Ascending aorta (tissue), 2 donors: ENCODE results near the gene MAGEA12. TPM values are rescaled to one million over a fixed set of nuclear protein-coding genes. Genes with fewer than 3 reads are reported as not detected.
"Not testable (repeated sequence)": the region's sequence is repeated elsewhere in the genome, so short reads cannot be mapped to it uniquely, and the experiment has no call there.

Experiments
- DNase-seq, 2 donors: peaks; one replicate each; pipeline ENCODE4 v3.0.0-alpha.2; 2019; ENCODE audit warnings: low spot score in 2 of 2
- H3K27ac ChIP-seq, 2 donors: fragments of 200-600 bp; sonication (generic); one replicate each; pipeline ENCODE4 v1.5.1; 2016 to 2017; ENCODE audit warnings: mild to moderate bottlenecking in 1 of 2
- H3K27me3 ChIP-seq: fragments of 200-600 bp; sonication (generic); one replicate; pipeline ENCODE4 v1.5.1; 2017
- H3K36me3 ChIP-seq, 2 donors: fragments of 200-600 bp; sonication (generic); one replicate each; pipeline ENCODE4 v1.5.1; 2016
- H3K4me1 ChIP-seq, 2 donors: fragments of 200-600 bp; sonication (generic); one replicate each; pipeline ENCODE4 v1.5.1; 2016 to 2017; ENCODE audit warnings: mild to moderate bottlenecking in 1 of 2
- H3K4me3 ChIP-seq, 2 donors: fragments of 200-600 bp; sonication (generic); one replicate each; pipeline ENCODE4 v1.5.1; 2016 to 2017; ENCODE audit warnings: mild to moderate bottlenecking in 1 of 2
- H3K9me3 ChIP-seq, 2 donors: fragments of 200-600 bp; sonication (generic); one replicate each; pipeline ENCODE4 v1.5.1; 2016
- intact Hi-C: fragments of 100-400 bp; cut with DNase I; formaldehyde crosslinking; loops from one replicate; pipeline ENCODE4 v1.15.1; 2023
- total RNA-seq: library from RNA; depleted of rRNA; stranded (reverse); fragments of >200 nt; gene quantifications from one replicate; pipeline ENCODE4 v1.1.0, GENCODE V29; 2016

MAGEA12 gene
- total RNA-seq, 1 donor from 2014 or later, result not detected

GRCh38 chrX:152769549-152770289, 36.2 kb downstream of the MAGEA12 start, which contains the start of gene MAGEA6:
Gene MAGEA6 (minus strand): TSS chrX:152769689. CDS start chrX:152767650, 2,039 bp downstream.
- H3K27me3 ChIP-seq, H3K4me3 ChIP-seq, DNase-seq, H3K9me3 ChIP-seq, intact Hi-C loops, H3K36me3 ChIP-seq, H3K4me1 ChIP-seq, H3K27ac ChIP-seq: not testable (repeated sequence)

- H3K36me3 ChIP-seq, H3K9me3 ChIP-seq, DNase-seq, intact Hi-C loops, H3K4me1 ChIP-seq, H3K4me3 ChIP-seq, H3K27ac ChIP-seq, H3K27me3 ChIP-seq: not testable (repeated sequence)
Measured at GRCh38 chrX:152787062-152787461, 53.5 kb downstream of the MAGEA12 start.

Other genes with a start within 250 kb of the MAGEA12 start
- not detected for gene GABRQ, start 95.9 kb upstream of the MAGEA12 start, total RNA-seq
- gene MAGEA3, start 35.0 kb upstream of the MAGEA12 start, total RNA-seq, result not detected
- not detected for gene CSAG2, start 24.5 kb upstream of the MAGEA12 start, total RNA-seq
- gene MAGEA2B, start 19.1 kb upstream of the MAGEA12 start, total RNA-seq, result not detected
- gene CSAG1, start within 50 bp of the MAGEA12 start, total RNA-seq, result not detected
- gene MAGEA2, start 20.1 kb downstream of the MAGEA12 start, total RNA-seq, result not detected
- not detected for gene CSAG3, start 25.5 kb downstream of the MAGEA12 start, total RNA-seq
- not detected for gene MAGEA6, start 35.9 kb downstream of the MAGEA12 start, total RNA-seq
- 7.8 TPM for gene CETN2, start 97.0 kb downstream of the MAGEA12 start, total RNA-seq
- gene NSDHL, start 97.3 kb downstream of the MAGEA12 start, total RNA-seq, result 8.8 TPM
- not detected for gene ZNF185, start 164.3 kb downstream of the MAGEA12 start, total RNA-seq